Measurements from ENCODE around the gene ZNF814. TPM values are rescaled to one million over a fixed set of nuclear protein-coding genes. Genes with fewer than 3 reads are reported as not detected.
"Not testable (repeated sequence)": the region's sequence is repeated elsewhere in the genome, so short reads cannot be mapped to it uniquely, and the experiment has no call there.

ZNF814 gene
- total RNA-seq, 2 donors from 2014 or later: 10.9 to 12.7 TPM

DNA sequence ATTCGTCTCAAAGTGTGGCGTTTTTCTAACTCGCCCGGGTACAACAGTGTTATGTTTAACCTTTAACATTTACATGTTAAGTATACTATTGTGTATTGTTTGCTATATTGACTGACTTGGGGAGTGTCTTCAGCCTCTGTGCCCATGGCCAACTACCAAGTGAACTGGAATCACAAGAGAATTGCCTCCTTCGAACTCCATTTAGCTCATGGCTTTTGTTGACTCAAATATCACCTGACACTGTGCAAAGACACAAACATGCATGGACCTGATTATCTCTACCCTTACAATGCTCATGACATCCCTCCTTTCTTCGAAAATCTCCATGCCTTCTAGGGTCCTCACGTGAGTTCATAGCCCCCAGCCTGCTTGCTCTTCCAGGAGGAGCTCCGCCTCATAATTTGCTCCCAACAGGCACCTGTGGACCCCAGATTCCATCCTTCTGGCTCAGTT lies 704 bp downstream of the ZNF814 start:
- no peaks in the 10 kb centered on the region for H3K36me3 ChIP-seq
- no peak for ATAC-seq (ENCODE audit: insufficient number of reproducible peaks, low FRiP score, low read depth)
- no peaks in the 10 kb centered on the region for H3K27me3 ChIP-seq (replicated peaks; ENCODE audit: insufficient read depth)
- peak overlapping the region; percentile 76 for H3K4me3 ChIP-seq
- TF ChIP-seq, protein P1, sequence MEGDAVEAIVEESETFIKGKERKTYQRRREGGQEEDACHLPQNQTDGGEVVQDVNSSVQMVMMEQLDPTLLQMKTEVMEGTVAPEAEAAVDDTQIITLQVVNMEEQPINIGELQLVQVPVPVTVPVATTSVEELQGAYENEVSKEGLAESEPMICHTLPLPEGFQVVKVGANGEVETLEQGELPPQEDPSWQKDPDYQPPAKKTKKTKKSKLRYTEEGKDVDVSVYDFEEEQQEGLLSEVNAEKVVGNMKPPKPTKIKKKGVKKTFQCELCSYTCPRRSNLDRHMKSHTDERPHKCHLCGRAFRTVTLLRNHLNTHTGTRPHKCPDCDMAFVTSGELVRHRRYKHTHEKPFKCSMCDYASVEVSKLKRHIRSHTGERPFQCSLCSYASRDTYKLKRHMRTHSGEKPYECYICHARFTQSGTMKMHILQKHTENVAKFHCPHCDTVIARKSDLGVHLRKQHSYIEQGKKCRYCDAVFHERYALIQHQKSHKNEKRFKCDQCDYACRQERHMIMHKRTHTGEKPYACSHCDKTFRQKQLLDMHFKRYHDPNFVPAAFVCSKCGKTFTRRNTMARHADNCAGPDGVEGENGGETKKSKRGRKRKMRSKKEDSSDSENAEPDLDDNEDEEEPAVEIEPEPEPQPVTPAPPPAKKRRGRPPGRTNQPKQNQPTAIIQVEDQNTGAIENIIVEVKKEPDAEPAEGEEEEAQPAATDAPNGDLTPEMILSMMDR (IDR thresholded peaks at IDR 0.05): no peak
- DNase-seq (ENCODE audit: low spot score): no peak
- H3K27ac ChIP-seq: no peak overlapping the region
- no peaks in the 10 kb centered on the region for H3K9me3 ChIP-seq
- H3K4me1 ChIP-seq (ENCODE audit: control insufficient read depth in 1 of 2, low read depth in 2 of 2): no peaks in the 10 kb centered on the region

DNA sequence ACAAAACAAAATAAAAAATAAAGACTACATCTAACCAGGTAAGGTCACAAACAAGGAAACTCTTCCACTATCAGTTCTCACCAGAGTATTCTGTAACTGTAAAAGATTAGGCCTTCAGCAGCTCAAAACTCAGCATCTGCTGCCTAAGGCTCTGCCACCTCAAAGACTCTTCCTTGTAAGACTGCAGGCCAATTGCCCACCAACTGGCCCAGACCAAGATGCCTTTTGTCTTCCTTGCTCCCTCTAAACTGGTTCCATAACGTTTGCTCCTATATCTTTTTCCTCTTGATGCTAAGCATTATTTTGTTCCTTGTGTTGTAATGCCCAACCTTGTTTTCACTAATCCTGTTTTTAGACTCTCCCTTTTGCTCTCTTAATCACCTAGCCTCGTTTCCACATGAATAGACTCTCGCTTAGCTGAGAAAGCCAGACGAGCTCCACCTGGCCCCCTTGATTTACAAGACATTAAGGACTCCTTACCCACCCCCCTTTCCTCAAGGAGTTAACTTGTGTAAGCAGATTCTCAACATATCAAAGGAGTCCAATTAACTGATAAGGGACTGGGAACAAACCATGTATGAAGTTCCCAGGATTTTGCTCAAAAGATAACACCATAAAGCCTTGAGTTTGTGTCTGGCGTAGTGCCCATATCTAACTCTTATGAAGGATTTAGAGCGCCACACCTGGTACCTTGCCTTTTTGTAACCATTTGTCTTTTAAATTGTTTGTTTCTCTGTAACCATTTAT lies 1.5 kb downstream of the ZNF814 start:
- Histone ChIP-seq H3K4me3 (peak overlapping the region; percentile 76), H3K27me3 (replicated peaks; ENCODE audit: insufficient read depth) (no peaks in the 10 kb centered on the region), H3K4me1 (ENCODE audit: control insufficient read depth in 1 of 2, low read depth in 2 of 2) (no peaks in the 10 kb centered on the region), H3K9me3 (no peaks in the 10 kb centered on the region), H3K27ac (no peak overlapping the region), H3K36me3 (no peaks in the 10 kb centered on the region)
- TF ChIP-seq, protein P1 (IDR thresholded peaks at IDR 0.05): no peak
- no peak for DNase-seq (ENCODE audit: low spot score)
- no peak for ATAC-seq (ENCODE audit: insufficient number of reproducible peaks, low FRiP score, low read depth)

DNA sequence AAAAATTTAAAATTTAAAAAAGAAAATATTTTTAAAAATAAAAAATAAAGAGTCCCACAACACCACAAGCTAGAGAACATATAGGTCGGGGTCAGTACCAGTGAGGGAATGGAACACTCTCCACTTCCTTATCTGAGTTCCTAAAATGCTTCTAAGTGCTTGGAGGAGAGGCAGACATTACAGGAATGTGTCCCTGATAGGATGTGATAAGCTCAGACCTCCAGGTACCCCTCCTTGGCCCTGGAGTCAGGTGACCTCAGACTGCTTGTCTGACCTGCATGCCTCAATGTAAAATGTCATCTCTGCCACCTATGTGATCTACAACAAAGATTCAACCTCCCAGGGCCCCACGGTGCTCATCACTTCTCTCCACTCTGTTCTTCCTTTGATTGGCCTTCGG lies 2.8 kb downstream of the ZNF814 start:
- no peak for ATAC-seq (ENCODE audit: insufficient number of reproducible peaks, low FRiP score, low read depth)
- TF ChIP-seq, protein P1 (IDR thresholded peaks at IDR 0.05): no peak
- no peaks in the 10 kb centered on the region for H3K27me3 ChIP-seq (replicated peaks; ENCODE audit: insufficient read depth)
- DNase-seq (ENCODE audit: low spot score): no peak
- H3K4me1 ChIP-seq (ENCODE audit: control insufficient read depth in 1 of 2, low read depth in 2 of 2): no peaks in the 10 kb centered on the region
- no peaks in the 10 kb centered on the region for H3K9me3 ChIP-seq
- no peak overlapping the region for H3K4me3 ChIP-seq
- H3K36me3 ChIP-seq: no peaks in the 10 kb centered on the region
- H3K27ac ChIP-seq: no peak overlapping the region

DNA sequence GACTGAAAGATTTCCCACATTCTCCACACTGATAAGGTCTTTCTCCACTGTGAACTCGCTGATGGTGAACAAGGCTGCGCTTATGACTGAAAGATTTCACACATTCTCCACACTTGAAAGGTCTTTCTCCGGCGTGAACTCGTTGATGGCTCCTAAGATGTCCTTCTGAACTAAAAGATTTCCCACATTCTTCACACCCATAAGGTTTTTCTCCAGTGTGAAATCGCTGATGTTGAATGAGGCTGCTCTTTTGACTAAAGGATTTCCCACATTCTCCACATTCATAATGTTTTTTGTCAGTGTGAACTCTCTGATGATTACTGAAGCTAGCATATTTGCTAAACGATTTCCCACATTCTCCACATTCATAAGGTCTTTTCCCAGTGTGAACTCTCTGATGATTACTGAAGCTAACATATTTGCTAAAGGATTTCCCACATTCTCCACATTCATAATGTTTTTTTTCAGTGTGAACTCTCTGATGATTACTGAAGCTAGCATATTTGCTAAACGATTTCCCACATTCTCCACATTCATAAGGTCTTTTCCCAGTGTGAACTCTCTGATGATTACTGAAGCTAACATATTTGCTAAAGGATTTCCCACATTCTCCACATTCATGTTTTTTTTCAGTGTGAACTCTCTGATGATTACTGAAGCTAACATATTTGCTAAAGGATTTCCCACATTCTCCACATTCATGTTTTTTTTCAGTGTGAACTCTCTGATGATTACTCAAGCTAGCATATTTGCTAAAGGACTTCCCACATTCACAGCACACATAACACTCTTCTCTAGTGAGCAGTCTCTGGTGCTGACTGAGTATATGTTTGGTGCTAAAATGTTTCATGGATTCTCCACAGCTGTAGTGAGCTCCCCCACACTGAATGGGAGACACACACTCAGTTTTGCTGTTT lies 14.7 kb downstream of the ZNF814 start:
- ATAC-seq (ENCODE audit: insufficient number of reproducible peaks, low FRiP score, low read depth); H3K4me1 ChIP-seq (ENCODE audit: control insufficient read depth in 1 of 2, low read depth in 2 of 2); H3K27ac ChIP-seq; H3K36me3 ChIP-seq; H3K27me3 ChIP-seq (replicated peaks; ENCODE audit: insufficient read depth); H3K4me3 ChIP-seq; DNase-seq (ENCODE audit: low spot score): not testable (repeated sequence)
- H3K9me3 ChIP-seq: peaks cover 67% of the 10 kb centered on the region

DNA sequence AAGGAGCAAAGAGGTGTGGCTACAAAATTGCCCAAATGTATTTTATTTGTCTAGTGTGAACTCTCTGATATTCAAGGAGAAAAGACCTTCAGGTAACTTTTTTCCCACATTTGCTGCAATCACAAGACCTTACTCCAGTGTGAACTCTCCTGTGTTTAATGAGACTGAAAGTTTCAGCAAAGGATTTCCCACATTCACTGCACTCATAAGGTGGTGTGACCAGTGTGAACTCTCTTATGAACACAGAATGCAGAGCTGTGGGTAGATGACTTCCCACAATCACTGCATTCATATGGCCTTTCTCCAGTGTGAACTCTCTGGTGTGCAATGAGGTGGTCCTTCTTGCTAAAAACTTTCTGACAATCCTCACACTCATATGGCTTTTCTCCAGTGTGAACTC lies 16.4 kb downstream of the ZNF814 start:
- Histone ChIP-seq H3K9me3 (peaks cover 80% of the 10 kb centered on the region), H3K4me1 (ENCODE audit: control insufficient read depth in 1 of 2, low read depth in 2 of 2) (no peaks in the 10 kb centered on the region), H3K36me3 (peaks cover 10% of the 10 kb centered on the region), H3K4me3 (no peak overlapping the region), H3K27ac (no peak overlapping the region), H3K27me3 (replicated peaks; ENCODE audit: insufficient read depth) (no peaks in the 10 kb centered on the region)
- ATAC-seq (ENCODE audit: insufficient number of reproducible peaks, low FRiP score, low read depth): no peak
- TF ChIP-seq, protein P1 (IDR thresholded peaks at IDR 0.05): no peak
- DNase-seq (ENCODE audit: low spot score): no peak
